ENCODE results near the gene GSX2. TPM values are rescaled to one million over a fixed set of nuclear protein-coding genes. Genes with fewer than 3 reads are reported as not detected.

GSX2 gene
- total RNA-seq, 1 donor from 2014 or later: not detected

DNA sequence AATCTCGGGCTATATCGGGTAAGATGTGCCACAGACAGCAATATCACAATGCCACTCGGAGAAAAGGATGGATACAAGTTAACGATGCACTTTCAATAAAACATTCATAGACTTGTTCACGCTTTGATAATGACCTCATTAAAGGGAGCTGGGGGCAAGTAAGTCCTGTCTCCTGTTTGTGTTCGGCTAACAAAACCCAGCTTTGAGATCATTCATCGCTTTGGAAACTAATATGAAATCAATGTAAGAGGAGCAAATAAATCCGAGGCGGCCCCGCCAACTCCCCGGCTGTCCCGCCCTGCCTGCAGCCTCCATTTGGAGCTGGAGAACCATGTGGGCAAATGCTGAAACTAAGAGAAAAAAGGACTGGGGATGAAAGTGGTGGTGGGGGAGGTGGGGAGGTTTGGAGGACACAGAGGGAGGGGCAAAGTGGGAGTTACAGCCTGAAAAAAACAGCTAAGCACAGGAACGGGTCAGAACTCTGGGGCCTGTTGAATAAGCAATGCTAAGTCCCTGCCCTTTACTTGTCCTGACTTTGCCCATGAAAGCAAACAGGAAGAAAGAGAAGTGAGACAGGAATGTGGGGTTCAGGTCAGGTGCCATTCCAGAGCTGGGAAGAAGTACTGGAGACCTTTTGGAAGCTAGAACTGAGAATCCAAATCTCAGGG, 3.5 kb upstream of the GSX2 start:
- peaks cover 24% of the 10 kb centered on the region for H3K4me1 Mint-ChIP-seq (ENCODE audit: low read depth)
- TF ChIP-seq, protein P1, sequence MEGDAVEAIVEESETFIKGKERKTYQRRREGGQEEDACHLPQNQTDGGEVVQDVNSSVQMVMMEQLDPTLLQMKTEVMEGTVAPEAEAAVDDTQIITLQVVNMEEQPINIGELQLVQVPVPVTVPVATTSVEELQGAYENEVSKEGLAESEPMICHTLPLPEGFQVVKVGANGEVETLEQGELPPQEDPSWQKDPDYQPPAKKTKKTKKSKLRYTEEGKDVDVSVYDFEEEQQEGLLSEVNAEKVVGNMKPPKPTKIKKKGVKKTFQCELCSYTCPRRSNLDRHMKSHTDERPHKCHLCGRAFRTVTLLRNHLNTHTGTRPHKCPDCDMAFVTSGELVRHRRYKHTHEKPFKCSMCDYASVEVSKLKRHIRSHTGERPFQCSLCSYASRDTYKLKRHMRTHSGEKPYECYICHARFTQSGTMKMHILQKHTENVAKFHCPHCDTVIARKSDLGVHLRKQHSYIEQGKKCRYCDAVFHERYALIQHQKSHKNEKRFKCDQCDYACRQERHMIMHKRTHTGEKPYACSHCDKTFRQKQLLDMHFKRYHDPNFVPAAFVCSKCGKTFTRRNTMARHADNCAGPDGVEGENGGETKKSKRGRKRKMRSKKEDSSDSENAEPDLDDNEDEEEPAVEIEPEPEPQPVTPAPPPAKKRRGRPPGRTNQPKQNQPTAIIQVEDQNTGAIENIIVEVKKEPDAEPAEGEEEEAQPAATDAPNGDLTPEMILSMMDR (IDR thresholded peaks at IDR 0.05): no peak
- no peak for DNase-seq (ENCODE audit: low spot score)
- H3K27me3 Mint-ChIP-seq (ENCODE audit: low read depth): peaks cover 24% of the 10 kb centered on the region
- H3K27ac Mint-ChIP-seq (ENCODE audit: unreplicated experiment): no peak overlapping the region
- H3K4me3 Mint-ChIP-seq (ENCODE audit: unreplicated experiment): no peak overlapping the region
- H3K9me3 Mint-ChIP-seq (ENCODE audit: low read depth): no peaks in the 10 kb centered on the region
- H3K36me3 Mint-ChIP-seq (ENCODE audit: low read depth): peaks cover 2% of the 10 kb centered on the region

DNA sequence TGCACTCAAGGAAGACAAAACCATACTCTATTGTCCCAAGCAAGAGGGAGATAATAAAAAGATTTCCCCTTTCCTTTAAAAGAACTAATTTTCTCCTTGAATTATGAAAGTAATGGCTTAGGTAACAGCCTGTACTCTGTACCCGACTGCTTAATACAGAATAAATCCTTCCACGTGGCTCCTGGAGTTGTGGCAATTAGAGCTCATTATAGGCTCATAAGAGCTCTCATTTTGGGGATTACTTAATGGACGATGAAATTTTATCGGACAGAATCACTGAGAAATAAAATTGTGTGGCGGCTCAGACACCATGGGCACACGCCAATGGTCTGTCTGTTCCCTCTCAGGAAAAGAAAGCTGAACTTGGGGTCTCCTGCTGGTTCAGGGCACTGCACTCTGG, 2.8 kb upstream of the GSX2 start:
- no peak overlapping the region for H3K4me3 Mint-ChIP-seq (ENCODE audit: unreplicated experiment)
- H3K4me1 Mint-ChIP-seq (ENCODE audit: low read depth): peaks cover 21% of the 10 kb centered on the region
- H3K27me3 Mint-ChIP-seq (ENCODE audit: low read depth): peaks cover 31% of the 10 kb centered on the region
- TF ChIP-seq, protein P1 (IDR thresholded peaks at IDR 0.05): no peak
- no peak for DNase-seq (ENCODE audit: low spot score)
- H3K9me3 Mint-ChIP-seq (ENCODE audit: low read depth): no peaks in the 10 kb centered on the region
- no peak overlapping the region for H3K27ac Mint-ChIP-seq (ENCODE audit: unreplicated experiment)
- H3K36me3 Mint-ChIP-seq (ENCODE audit: low read depth): peaks cover 2% of the 10 kb centered on the region

DNA sequence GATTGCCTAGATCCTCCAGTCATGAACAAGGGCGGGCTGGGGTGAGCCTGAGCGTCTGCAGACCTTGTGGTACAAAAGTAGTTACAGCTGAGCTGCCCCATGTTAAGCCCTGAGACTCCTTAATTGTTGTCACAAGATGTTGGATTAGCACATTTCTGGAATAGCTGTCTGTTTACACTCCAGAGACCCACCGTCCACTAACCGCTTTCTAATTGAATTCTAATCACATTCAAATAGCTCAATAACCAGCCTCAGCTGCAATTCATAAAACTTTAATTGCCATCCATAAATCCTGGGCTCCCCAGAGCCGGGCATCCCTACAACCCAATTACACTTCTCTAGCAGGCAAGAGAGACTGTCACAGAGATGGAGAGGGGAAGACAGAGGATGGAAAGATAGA, 1.6 kb upstream of the GSX2 start:
- Mint-ChIP-seq H3K4me3 (ENCODE audit: unreplicated experiment) (no peak overlapping the region), H3K27me3 (ENCODE audit: low read depth) (peaks cover 37% of the 10 kb centered on the region), H3K27ac (ENCODE audit: unreplicated experiment) (no peak overlapping the region), H3K9me3 (ENCODE audit: low read depth) (no peaks in the 10 kb centered on the region), H3K36me3 (ENCODE audit: low read depth) (peaks cover 2% of the 10 kb centered on the region), H3K4me1 (ENCODE audit: low read depth) (peaks cover 27% of the 10 kb centered on the region)
- no peak for DNase-seq (ENCODE audit: low spot score)
- TF ChIP-seq, protein P1 (IDR thresholded peaks at IDR 0.05): no peak

DNA sequence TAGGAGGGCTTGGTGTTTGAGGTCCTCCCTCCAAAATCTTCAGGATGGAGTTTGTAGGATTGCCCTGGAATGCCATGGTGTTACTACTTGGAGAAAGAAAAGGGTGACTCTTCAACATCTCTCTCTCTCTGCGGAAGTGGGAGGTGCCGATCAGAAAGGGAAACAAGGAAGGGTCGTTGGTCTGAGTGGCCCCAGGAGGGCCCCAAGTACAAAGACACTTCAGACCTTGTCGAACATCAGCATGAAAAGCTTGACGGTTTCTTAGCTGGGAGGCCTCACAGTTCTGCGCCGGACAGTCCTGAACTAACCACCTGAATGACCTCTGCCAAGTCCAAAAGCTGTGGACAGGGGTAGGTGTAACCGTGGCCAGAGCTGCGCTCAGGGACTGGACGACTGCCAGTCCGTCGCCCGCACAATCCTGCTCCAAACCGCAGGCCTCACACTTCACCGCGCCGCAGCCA, 646 bp upstream of the GSX2 start:
- H3K4me1 Mint-ChIP-seq (ENCODE audit: low read depth): peaks cover 35% of the 10 kb centered on the region
- H3K4me3 Mint-ChIP-seq (ENCODE audit: unreplicated experiment): peak overlapping the region; percentile 64
- peaks cover 37% of the 10 kb centered on the region for H3K27me3 Mint-ChIP-seq (ENCODE audit: low read depth)
- H3K36me3 Mint-ChIP-seq (ENCODE audit: low read depth): peaks cover 2% of the 10 kb centered on the region
- TF ChIP-seq, protein P1 (IDR thresholded peaks at IDR 0.05): no peak
- no peaks in the 10 kb centered on the region for H3K9me3 Mint-ChIP-seq (ENCODE audit: low read depth)
- no peak overlapping the region for H3K27ac Mint-ChIP-seq (ENCODE audit: unreplicated experiment)
- no peak for DNase-seq (ENCODE audit: low spot score)

DNA sequence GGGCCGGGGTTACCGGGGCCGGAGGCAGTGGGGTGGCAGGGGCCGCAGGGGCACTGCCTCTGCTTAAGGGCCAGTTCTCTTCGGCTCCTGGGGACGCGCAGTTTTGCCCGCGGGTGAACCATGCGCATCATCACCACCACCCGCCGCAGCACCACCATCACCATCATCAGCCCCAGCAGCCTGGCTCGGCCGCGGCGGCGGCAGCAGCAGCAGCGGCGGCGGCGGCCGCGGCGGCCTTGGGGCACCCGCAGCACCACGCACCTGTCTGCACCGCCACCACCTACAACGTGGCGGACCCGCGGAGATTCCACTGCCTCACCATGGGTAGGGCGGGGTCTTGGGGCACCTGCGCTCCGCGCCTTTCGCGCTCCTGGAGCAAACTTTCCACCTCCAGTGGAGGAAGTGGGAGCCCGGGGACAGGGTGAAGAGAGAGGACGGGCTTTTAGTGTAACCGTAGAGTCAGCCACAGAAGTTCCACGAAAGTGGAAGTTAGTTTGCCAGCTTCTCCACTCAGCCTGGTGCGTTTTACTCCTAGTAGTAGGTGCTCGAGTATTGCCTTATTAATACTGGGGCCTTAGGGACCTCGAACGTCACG, 729 bp downstream of the GSX2 start:
- DNase-seq (ENCODE audit: low spot score): no peak
- no peak overlapping the region for H3K27ac Mint-ChIP-seq (ENCODE audit: unreplicated experiment)
- peak overlapping the region; percentile 64 for H3K4me3 Mint-ChIP-seq (ENCODE audit: unreplicated experiment)
- H3K27me3 Mint-ChIP-seq (ENCODE audit: low read depth): peaks cover 34% of the 10 kb centered on the region
- no peaks in the 10 kb centered on the region for H3K9me3 Mint-ChIP-seq (ENCODE audit: low read depth)
- H3K36me3 Mint-ChIP-seq (ENCODE audit: low read depth): peaks cover 2% of the 10 kb centered on the region
- TF ChIP-seq, protein P1 (IDR thresholded peaks at IDR 0.05): no peak
- H3K4me1 Mint-ChIP-seq (ENCODE audit: low read depth): peaks cover 36% of the 10 kb centered on the region

Data from chondrocyte (in vitro differentiated cells).